Mucosa of descending colon (tissue), 3 donors: ENCODE data around the gene EHMT1. TPM values are rescaled to one million over a fixed set of nuclear protein-coding genes. Genes with fewer than 3 reads are reported as not detected.

Experiments used
- ATAC-seq: fragments of 200-7000 bp; cut with Tn5 transposase; one replicate; pipeline ENCODE4 v1.9.1; 2020; ENCODE audit warnings: mild to moderate bottlenecking, moderate library complexity
- DNase-seq, 3 donors: peaks; one replicate each; pipeline ENCODE4 v3.0.0-alpha.2; 2020
- H3K36me3 ChIP-seq: fragments of 200-600 bp; one replicate; pipeline ENCODE4 v1.8.0; 2021; ENCODE audit warnings: low read depth, mild to moderate bottlenecking
- H3K4me1 ChIP-seq: fragments of 200-600 bp; one replicate; pipeline ENCODE4 v1.8.0; 2021; ENCODE audit warnings: low read depth, mild to moderate bottlenecking
- H3K4me3 ChIP-seq: fragments of 200-600 bp; one replicate; pipeline ENCODE4 v1.8.0; 2021; ENCODE audit warnings: mild to moderate bottlenecking
- H3K9me3 ChIP-seq: fragments of 200-600 bp; one replicate; pipeline ENCODE4 v1.8.0; 2021; ENCODE audit warnings: mild to moderate bottlenecking
- CTCF ChIP-seq: fragments of 200-600 bp; IDR thresholded peaks from one replicate; pipeline ENCODE4 v1.8.0; 2022; ENCODE audit warnings: antibody characterized with exemption, mild to moderate bottlenecking
- intact Hi-C, 2 donors: fragments of 100-400 bp; cut with DNase I in 1 of 2; cut with micrococcal nuclease in 1 of 2; formaldehyde crosslinking; loops; one replicate each; pipeline versions ENCODE4 v1.11.0 to v1.11.1; 2022; cut with DNase I, micrococcal nuclease
- total RNA-seq, 3 donors: library from RNA; stranded (reverse); fragmentation: NEBNext Ultra II Directional in 2 of 3; extraction: Animal tissue kit (Norgen Biotek cat#: 25700) in 2 of 3; gene quantifications; one replicate each; pipeline versions ENCODE4 v1.2.1 to v1.2.4, GENCODE V29; 2021 to 2023
- donor health status: DM: no; HTN: no; CAD: no; lungs with moderate emphysema.
- donor health status: DM: no; HTN: no; CAD: no.
- donor health status: DM: no; HTN: yes; CAD: no.

The EHMT1 gene
- total RNA-seq, 3 donors from 2014 or later: 78.4 to 90.8 (median 83.3) TPM

- H3K36me3 ChIP-seq: peaks cover 2% of the 10 kb centered on the region
- no peak for ATAC-seq
- peaks cover 5% of the 10 kb centered on the region for H3K4me1 ChIP-seq
- H3K4me3 ChIP-seq: no peak overlapping the region
- DNase-seq: peak in 1 of 3 donors; percentile 49
- intact Hi-C loops: no loop called here
- no peaks in the 10 kb centered on the region for H3K9me3 ChIP-seq
- TF ChIP-seq CTCF: no peak
These were observed 168.6 kb downstream of the EHMT1 start for GRCh38 chr9:137787381-137787780.

DNA sequence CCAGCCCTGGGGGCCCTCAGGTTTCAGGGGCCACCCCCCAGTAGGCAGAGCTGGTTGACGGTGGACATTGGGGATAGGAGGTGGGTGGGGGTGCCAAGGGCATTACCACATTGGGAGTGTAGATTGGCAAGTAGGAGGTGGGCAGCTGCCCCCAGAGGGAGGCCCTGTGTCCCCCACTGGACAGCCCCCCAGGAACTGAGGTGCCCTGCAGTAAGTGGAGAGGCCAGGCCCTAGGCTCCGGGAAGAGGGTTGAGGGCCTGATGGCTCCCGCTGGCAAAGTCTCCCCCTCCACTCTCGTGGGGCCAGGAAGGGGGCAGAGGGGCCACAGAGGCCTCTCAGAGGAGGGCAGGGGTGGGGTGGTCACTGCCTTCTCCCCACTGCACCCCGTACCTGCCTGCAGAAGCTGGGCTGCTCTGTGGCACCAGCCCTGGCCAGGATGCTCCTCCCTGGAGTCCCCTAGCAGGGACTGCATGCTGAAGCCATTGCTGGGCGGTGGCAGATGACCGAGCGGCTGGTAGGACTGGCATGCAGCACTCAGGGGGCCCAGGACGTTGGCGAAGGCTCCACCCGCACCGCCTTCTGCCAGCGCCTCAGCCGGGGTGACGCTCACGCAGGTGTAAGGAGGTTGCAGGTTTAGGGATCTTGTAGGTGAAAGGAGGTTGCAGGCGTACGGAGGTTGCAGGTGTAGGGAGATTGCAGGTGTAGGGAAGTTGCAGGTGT lies 169.1 kb downstream of the EHMT1 start:
- ATAC-seq (peak; percentile 32), DNase-seq (peak; percentile 19 to 55 (median 48))
- H3K36me3 ChIP-seq: no peaks in the 10 kb centered on the region
- H3K9me3 ChIP-seq: no peaks in the 10 kb centered on the region
- peaks cover 5% of the 10 kb centered on the region for H3K4me1 ChIP-seq
- H3K4me3 ChIP-seq: no peak overlapping the region
- intact Hi-C loops: no loop called here
- no peak for TF ChIP-seq CTCF

DNA sequence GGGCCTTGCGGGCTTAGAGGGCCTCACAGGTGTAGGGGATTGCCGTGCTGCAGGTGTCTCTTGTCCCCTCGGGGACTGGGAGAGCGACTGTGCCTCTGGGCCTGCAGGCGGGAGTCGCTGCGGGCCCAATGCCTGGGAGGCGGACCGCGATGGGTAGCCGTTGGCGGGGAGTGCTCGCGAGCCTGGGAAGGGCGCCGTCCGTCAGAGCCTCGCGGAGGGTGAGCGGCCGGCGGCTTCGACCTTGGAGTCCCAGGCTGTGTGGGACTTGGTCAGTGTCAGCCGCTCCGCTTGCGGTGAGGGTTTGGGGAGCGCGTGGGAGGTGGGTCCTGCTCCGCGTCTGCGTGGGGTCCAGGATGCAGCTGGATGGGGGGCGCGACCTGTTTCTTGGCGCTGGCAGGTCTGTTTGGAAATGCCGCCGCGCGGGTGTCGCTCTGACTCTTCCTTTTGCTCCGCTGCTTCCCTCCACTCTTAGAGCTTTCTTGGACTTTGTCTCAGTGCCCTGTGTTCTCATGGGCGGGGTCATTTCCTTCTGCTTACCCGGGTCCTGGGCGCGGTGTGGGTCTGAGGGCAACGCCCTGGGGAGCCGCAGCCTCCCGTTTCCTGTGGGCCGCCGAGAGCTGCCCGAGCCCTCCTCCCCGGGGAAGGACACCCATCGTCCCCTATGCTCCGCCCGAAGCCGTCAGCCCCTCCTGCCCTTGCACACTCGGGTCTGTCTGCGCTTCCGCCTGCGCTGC lies 169.9 kb downstream of the EHMT1 start:
- intact Hi-C loops: no loop called here
- Histone ChIP-seq H3K36me3 (no peaks in the 10 kb centered on the region), H3K4me1 (peaks cover 5% of the 10 kb centered on the region), H3K9me3 (no peaks in the 10 kb centered on the region), H3K4me3 (no peak overlapping the region)
- DNase-seq: peak; percentile 91 to 93 (median 93)
- ATAC-seq: peak; percentile 95
- TF ChIP-seq CTCF: no peak

DNA sequence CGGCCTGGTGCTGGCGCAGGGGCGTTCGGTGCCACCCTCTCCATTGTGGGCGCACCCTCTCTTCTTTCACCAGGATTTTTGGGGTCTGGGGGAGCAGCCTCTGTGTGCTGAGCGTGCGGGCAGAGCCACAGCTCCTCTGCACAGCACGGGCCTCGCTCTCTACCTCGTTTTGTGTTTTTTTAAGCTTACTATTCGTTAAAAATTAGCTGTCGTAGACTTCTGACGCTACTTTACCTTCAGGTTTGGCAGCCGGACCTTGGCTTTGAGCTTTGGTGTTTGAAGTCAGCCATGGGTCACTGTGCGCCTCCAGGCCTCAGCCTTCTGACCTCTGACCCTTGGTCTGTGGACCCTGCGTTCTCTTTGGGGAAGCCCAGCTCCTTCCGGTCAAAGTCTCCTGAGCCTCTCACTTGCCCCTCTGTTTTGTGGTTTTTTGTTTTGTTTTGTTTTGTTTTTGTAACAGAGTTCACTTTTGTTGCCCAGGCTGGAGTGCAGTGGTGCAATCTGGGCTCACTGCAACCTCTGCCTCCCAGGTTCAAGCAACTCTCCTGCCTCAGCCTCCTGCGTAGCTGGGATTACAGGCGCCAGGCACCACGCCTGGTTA lies 170.6 kb downstream of the EHMT1 start:
- H3K4me3 ChIP-seq: no peak overlapping the region
- intact Hi-C loops: no loop called here
- TF ChIP-seq CTCF: no peak
- DNase-seq (peak in 2 of 3 donors; percentile 37 to 57), ATAC-seq (peak; percentile 16)
- no peaks in the 10 kb centered on the region for H3K9me3 ChIP-seq
- no peaks in the 10 kb centered on the region for H3K36me3 ChIP-seq
- peaks cover 5% of the 10 kb centered on the region for H3K4me1 ChIP-seq

DNA sequence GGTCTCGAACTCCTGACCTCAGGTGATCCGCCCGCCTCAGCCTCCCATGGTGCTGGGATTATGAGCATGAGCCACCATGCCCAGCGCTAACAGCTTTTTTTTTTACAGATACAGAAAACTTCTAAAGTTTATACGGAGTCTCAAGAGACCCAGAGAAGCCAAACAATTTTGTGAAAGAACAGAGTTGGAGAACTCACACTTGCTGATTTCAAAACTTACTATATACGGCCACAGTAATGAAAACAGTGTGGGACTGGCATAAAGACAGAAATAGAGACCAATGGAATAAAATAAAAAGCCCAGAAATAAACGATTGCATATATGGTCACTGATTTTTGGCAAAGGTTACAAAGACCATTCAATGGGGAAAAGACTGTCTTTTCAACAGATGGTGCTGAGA lies 173.1 kb downstream of the EHMT1 start:
- peaks cover 3% of the 10 kb centered on the region for H3K36me3 ChIP-seq
- no peak for DNase-seq
- H3K4me3 ChIP-seq: no peak overlapping the region
- no peak for TF ChIP-seq CTCF
- H3K4me1 ChIP-seq: peaks cover 5% of the 10 kb centered on the region
- ATAC-seq: no peak
- intact Hi-C loops: no loop called here
- no peaks in the 10 kb centered on the region for H3K9me3 ChIP-seq
